Neural cell (in vitro differentiated cells): ENCODE results near the gene MLLT1.

Experiments
- CTCF ChIP-seq: fragments of 450-650 bp; IDR thresholded peaks from 2 replicates; pipeline ENCODE4 v1.5.1; 2014; ENCODE audit warnings: antibody characterized with exemption, mild to moderate bottlenecking, moderate library complexity; ENCODE audit not compliant: poor library complexity, severe bottlenecking
- EP300 ChIP-seq: fragments of 450-650 bp; conservative IDR thresholded peaks from 2 replicates; pipeline ENCODE4 v1.6.1; 2014; ENCODE audit warnings: antibody characterized with exemption, mild to moderate bottlenecking, moderate library complexity; ENCODE audit not compliant: poor library complexity, severe bottlenecking
- EZH2 ChIP-seq: fragments of 200-600, 300-800 bp; shearing (Covaris generic), sonication (generic); IDR thresholded peaks from 2 replicates; pipeline ENCODE4 v1.6.1; 2014; ENCODE audit warnings: antibody characterized with exemption, low read length, borderline replicate concordance, mild to moderate bottlenecking; ENCODE audit not compliant: insufficient read depth, poor library complexity, severe bottlenecking
- MXI1 ChIP-seq: fragments of 450-650 bp; conservative IDR thresholded peaks from 2 replicates; pipeline ENCODE4 v1.6.1; 2014; ENCODE audit warnings: antibody characterized with exemption, mild to moderate bottlenecking; ENCODE audit not compliant: poor library complexity, severe bottlenecking
- POLR2AphosphoS5 ChIP-seq: IDR thresholded peaks from 2 replicates; pipeline ENCODE4 v1.6.1; 2012
- RAD21 ChIP-seq: fragments of 450-650 bp; conservative IDR thresholded peaks from 2 replicates; pipeline ENCODE4 v1.6.1; 2014; ENCODE audit warnings: antibody characterized with exemption, mild to moderate bottlenecking, moderate library complexity
- REST ChIP-seq: IDR thresholded peaks from 2 replicates; pipeline ENCODE4 v1.6.1; 2012; ENCODE audit warnings: borderline replicate concordance
- SMC3 ChIP-seq: fragments of 450-650 bp; conservative IDR thresholded peaks from 2 replicates; pipeline ENCODE4 v1.6.1; 2014; ENCODE audit warnings: antibody characterized with exemption, mild to moderate bottlenecking, moderate library complexity; ENCODE audit not compliant: poor library complexity
- TAF1 ChIP-seq: IDR thresholded peaks from 2 replicates; pipeline ENCODE4 v1.6.1; 2012; ENCODE audit warnings: low read depth

DNA sequence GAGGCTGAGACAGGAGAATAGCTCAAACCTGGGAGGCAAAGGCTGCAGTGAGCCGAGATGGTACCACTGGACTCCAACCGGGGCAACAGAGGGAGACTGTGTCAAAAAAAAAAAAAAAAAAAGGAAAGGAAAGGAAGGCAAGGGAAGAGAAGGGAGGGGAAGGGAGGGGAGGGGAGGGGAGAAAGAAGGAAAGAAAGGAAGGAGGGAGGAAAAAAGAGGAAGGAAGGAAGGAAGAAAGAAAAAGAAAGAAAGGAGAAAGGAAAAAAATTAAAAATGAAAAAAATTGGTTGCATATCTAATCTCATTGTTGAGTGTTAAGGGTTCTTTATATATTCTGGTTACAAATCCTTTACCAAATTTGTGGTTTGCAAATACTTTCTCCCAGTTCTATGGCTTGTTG lies 98.7 kb downstream of the MLLT1 start:
- no peak for TF ChIP-seq CTCF
- TF ChIP-seq SMC3: no peak
- no peak for TF ChIP-seq TAF1
- no peak for TF ChIP-seq MXI1
- TF ChIP-seq EZH2: no peak
- TF ChIP-seq REST: no peak
- no peak for TF ChIP-seq EP300
- TF ChIP-seq POLR2AphosphoS5: no peak
- no peak for TF ChIP-seq RAD21
